AG20443 (cell line): ENCODE results near the gene GPHB5.
"Not testable (repeated sequence)": the region's sequence is repeated elsewhere in the genome, so short reads cannot be mapped to it uniquely, and the experiment has no call there.

Experiments used
- DNase-seq: peaks from one replicate; pipeline ENCODE4 v3.0.0; 2012; ENCODE audit warnings: low spot score, mixed read lengths

The GPHB5 gene, protein sequence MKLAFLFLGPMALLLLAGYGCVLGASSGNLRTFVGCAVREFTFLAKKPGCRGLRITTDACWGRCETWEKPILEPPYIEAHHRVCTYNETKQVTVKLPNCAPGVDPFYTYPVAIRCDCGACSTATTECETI

DNA sequence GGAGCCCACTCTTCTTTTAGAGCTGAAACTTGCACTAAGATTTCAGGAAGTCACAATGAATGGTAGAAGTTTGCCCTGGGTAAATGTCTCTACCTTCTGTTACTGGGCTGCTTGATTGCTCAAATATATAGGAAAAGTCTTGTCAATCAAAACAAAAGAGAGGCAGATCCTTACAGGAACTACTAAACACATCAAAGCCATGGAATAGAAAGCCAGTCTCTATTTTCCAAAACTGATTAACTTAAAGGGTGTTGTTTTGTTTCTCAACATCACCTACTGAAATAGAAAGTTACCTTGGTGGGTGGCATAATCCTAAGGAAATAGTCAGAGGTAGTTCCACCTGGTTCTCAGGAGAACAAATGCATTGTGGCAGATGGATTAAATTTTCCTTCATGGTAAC, at the start of gene GPHB5:
GPHB5 (minus strand) TSS at position 101 of the 400 bp plus-strand sequence. CDS start 1,086 bp downstream, outside the sequence.
- DNase-seq: no peak

DNA sequence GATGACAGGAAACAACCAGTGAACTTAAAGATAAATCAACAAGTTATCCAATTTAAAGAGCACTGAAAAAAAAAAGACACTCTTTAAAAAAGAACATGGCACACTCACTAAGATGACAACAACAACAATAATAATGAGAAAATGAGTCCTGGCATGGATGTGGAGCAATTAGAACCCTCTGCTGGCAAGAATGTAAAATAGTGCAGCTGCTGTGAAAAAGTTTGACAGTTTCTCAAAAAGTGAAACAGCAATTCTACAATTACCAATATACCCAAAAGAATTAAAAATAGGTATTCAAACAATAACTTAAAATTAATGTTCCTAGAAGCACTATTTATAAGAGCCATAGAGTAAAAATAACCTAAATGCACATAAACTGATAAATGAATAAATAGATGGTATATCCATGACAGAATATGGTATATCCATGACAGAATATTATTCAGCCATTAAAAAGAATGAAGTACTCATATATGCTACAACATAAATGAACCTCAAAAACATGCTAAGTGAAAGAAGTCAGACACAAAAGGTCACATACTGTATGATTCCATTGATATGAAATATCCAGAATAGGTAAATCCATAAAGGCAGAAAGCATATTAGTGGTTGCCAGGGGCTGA, 49.1 kb upstream of the GPHB5 start:
- no peak for DNase-seq

DNA sequence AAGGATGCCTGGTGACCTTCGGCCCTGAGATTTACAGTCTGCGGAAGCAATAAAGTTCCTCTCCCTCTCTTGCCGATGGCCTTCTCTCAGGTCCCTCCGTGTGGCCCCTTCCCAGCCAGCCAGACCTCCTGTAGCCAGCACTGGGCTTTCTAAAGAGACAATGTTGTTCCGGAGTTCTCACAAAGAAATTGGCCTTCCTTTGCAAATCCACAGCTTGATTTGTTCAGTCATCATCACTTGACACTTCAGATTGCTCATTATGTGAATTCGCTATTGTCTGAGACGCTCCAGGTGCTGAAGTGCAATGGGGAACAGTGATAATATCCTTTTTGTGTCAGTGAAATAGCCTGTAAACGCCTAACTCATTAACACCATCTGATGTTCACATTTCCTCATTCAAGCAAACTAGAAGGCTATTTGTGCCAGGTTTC, 43.7 kb upstream of the GPHB5 start:
- DNase-seq: no peak

DNA sequence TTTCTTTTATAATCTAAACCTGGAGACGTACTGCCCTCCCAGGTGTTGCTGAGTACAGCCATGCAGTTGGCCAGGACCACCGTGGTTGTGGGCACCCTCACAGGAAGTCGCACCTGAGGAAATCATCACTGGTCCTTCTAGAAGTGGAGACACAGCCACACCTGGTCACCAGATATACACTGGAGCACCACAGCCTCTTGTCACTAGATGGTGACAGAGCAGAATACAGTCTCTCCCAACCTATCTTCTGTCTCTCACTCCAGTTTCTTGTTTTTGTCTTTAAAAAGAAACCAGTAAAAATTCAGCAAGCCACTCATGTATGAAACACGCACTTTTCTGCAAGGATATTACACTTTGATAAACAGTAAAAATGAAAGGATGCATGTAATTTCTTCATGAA, 43.1 kb upstream of the GPHB5 start:
- no peak for DNase-seq

DNA sequence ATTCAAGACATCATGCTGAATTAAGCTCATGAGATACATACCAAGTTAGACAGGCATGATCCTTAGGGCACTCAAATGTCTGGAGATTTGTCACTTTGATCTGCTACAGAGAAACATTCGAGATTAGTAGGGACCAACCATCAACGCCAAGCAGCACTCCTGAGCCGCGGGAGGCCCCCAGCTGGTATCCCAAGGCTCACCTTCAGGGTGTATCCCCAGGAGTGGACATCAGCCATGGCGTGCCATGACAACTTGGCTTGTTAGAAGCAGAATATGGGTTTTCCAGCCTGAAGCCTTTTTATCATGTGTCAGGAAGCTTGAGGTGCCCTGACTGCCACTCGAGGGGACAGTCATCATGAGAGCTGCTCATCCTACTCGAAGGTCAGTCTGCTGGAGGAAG, 39.1 kb upstream of the GPHB5 start:
- no peak for DNase-seq

DNA sequence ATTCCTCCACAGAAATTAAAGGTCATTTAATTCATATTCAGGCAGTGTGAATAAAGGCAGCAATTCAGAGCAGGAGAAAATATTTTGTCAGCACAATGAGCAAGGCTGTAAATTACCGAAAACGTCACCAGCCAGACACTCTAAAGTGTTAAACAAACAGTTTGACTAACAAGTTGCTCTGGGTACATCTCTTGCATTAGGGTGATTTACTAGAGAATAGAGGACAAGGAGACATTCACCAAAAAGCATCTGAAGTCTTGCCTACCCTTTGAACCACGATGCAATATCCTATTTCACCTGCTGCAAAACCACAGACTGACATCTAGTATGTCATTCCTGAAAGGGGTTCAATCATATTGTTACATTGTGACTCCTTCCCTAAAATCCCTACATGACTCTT, 27.1 kb upstream of the GPHB5 start:
- no peak for DNase-seq

DNA sequence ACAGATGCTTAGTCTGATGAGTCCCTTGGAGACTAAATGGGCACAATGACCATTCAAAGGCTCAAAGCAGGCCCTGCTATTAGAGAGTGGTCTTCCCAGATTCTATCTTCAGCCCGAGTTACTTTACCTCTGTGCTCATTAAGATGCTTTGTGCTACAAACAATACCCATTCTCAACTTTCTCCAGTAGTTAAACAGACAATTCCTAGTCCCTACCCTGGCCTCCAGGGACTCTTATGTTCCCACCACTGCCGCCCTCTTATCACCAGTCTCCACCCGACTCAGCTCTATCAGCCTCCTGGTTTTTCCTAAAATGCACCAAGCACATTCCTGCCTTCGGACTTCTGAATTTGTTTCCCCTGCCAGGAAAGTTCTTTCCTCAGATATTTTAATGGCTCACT, 25.6 kb upstream of the GPHB5 start:
- no peak for DNase-seq

DNA sequence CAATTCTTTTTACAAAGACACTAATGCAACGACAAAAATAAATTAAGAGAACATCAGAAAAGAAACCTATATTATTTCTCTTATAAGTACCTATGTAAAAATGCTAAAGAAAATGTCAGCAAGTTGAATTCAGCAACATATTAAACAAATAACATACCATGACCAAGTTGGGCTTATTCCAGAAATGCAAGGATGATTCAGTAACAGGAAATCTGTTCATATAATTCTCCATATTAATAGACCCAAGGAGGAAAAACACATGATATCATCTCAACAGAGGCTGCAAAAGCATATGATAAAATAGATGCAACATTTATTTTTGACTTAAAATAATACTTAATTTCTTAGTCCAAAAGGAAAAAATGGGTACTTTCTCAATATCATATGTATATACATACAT, 25.1 kb upstream of the GPHB5 start:
- DNase-seq: no peak

DNA sequence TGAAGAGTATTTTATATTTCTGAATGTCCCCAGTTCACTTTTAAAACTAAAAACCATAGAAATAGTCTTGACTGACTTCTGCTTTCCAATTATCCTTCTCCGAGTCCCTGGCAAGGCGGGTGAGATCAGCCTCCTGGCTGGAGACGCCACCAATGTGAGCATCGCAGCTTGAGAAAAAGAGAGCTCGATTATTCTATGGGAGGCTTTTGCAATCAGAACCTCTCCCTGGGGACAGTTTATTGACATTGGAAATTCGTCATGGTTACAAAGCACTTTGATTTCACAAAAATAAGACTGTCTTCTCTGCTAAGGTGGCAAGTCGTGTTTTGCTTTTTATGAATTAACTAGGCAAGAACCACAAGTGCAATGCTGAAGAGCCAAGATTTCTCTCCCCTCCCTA, 23.6 kb upstream of the GPHB5 start:
- no peak for DNase-seq

DNA sequence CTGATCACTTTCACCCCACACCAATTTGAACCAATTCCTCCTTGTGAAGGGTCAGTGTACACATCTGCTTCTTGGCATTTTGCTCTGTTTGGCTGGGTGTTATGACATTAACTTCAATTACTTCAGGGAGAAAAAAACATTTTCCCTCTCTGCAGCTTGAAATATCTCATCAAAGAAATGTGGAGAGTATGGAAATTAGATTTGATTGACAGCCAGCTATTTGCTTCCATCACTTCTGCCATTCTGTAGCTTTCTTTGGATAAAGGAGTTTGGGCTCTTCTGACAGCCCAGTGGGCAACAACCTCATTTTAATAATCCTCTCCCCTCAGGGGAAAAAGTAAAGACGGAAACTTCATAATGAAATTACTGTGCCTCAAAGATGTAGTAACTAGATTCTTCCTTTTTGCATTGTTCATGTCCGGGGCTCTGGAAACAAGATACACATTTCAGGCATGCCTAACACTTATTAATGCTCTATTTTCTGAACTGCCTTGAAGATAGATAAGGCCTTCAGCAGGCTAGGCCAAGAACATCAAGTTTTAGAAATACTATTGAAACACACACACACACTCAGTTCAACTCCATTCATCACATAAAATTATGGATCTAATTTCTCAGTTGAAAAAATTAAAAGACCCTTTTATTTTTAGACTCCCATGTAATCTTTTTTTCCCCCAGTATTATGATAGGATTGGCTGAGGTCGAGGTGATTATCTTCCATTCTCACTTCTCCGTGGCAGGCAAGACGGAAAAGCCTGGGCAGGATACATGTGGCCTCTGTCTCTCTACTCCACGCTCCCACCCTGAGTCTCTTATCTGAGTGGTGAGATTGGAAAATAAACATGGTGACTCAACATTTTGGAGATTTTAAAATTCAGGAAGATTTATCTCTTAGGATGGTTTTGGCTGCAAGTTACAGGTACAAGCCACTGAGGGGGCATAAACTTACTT, 10.3 kb upstream of the GPHB5 start:
- DNase-seq: no peak

DNA sequence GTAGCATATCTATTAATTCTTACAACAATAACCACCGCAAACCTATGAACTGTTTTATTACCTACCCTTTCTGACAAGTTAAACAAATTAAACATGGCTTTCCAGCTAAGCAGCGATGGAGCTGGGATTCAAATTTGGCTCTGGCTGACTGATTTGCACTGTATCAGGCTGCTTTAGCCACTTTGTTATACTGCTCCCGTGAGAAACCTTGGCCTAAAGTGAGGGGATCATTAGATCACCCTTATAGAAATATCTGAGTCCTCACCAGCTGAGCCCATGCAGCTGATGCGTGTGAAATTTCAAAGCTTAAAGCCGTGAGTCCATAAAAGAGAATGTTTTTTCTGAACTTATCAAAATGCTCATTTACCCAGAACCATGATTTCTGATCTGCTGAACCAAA, 8.1 kb upstream of the GPHB5 start:
- DNase-seq: no peak

DNA sequence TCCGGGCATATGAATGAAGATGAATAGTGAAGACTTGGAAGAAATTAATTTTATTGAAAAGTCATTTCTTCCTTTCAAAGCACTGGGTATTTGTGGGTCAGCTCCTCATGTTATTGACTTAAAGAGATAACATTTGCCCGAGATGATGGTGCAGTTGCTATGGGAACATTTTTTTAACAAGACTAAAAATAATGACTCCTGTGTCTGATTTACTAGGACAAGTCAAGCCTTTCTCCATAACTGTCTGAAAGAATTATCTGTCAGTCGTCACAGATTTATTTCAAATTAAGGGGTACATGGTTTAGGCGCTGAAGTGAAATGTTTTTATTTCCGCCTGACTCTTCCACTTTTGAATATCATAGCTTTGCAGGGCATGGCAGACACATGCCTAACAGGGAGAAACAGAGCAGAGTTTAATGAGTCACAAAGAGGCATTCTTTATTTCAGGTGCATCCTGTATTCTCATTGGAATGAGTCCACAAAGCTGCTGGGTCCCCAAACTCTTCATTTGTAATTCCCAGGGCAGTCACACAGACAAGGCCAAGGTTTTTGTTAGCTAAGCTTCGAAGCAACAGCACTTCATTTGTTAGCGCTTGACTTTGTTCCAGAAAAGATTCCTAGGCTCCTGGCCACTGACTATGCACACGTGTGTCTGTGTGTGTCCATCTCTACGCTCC, 4.3 kb upstream of the GPHB5 start:
- no peak for DNase-seq

DNA sequence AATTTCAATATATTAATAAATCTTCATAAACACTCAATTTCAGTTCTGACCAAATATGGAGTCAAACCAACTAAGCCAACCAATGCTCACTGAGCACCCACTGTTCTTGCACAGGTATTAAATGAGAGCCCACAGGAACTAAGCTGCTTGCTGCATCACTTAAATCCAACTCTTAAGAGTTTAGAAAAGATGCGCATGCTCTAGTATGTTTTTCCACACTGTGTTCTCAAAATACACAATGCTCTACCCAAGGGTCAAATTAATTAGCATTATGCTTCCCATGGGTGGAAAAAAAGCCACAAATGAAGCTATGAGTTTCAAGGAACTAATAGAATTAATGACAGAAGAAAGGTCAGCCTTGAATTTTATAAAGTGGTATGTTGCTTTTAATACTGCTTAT, 3.7 kb upstream of the GPHB5 start:
- DNase-seq: no peak

DNA sequence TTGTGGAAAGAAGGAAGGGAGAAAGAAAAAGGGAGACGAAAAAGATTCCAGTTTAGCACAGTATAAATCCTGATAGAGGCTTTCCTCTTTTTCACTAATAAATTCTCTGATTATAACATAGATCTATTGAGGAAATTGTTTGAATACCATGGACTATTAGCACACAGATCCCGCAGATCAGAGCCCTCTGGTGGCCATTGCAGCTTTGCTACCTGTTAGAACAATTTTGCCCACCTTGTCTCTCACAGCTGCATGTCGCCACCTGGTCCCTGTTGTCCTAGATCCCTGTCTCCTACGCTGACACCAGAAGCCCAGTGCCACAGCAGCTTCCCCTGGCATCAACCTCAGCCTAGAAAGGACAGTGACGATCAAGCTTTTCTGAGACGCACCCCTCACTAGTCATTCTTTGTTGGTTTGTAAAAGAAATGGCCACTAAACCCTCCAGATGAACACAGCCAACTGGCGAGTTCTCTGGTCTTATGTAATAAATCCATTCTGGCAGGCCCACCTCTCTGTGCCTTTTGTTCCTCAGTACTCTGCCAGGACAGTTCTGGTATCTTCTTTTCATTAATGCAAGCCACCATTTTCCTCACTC, 9.9 kb downstream of the GPHB5 start:
- DNase-seq: peak; percentile 29

DNA sequence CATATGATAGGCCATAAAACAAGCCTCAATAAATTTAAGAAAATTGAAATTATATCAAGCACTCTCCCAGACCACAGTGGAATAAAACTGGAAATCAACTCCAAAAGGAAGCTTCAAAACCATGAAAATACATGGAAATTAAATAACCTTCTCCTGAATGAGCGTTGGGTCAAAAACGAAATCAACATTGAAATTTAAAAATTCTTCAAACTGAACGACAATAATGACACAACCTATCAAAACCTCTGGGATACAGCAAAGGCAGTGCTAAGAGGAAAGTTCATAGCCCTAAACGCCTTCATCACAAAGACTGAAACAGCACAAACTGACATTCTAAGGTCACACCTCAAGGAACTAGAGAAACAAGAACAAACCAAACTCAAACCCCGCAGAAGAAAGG, 14.3 kb downstream of the GPHB5 start:
- DNase-seq: not testable (repeated sequence)

DNA sequence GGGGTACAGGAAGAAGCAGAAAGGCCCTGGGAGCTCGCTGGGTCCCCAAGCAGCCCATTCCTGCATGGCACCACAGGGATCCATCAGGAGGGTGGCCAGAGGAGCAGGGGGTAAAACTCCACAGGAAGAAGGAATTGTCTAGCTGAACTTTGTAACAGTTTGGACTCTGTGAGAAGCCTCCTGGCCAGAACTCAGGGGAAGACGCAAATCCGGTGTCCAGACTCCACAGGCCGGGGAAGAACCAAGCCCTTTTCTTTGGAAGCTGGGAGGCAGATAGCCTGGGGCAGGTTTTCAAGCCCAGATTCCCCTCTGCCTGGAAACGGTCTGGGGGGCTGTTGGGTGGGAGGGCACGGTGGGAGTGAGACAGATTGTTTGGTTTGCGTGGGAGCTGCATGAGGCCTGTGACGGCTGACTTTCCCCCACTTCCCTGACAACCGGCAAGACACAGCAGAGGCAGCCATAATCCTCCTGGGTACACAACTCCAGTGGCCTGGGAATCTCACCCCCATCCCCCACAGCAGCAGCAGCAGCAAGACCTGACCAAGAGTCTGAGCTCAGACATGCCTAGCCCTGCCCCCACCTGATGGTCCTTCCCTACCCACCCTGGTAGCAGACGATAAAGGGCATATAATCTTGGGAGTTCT, 16.7 kb downstream of the GPHB5 start:
- no peak for DNase-seq

DNA sequence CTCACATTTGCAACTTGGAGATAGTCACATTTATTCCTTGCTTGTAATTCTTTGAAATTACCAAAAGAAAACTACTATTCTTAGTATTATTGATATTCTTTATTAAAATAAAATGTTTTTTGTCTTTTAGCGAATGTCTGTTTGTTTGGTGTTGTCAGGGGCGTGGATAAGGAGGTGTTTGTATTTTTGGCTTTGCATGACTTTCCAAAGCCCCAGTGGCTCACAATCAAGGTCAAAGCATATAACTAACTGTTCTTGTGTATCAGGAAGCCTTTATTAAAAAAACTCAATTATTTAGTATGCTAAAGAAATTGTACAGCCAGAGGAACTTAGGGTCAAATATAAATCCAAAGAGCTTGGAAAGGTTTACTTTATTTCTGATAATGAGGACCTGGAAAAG, 17.9 kb downstream of the GPHB5 start:
- DNase-seq: no peak

DNA sequence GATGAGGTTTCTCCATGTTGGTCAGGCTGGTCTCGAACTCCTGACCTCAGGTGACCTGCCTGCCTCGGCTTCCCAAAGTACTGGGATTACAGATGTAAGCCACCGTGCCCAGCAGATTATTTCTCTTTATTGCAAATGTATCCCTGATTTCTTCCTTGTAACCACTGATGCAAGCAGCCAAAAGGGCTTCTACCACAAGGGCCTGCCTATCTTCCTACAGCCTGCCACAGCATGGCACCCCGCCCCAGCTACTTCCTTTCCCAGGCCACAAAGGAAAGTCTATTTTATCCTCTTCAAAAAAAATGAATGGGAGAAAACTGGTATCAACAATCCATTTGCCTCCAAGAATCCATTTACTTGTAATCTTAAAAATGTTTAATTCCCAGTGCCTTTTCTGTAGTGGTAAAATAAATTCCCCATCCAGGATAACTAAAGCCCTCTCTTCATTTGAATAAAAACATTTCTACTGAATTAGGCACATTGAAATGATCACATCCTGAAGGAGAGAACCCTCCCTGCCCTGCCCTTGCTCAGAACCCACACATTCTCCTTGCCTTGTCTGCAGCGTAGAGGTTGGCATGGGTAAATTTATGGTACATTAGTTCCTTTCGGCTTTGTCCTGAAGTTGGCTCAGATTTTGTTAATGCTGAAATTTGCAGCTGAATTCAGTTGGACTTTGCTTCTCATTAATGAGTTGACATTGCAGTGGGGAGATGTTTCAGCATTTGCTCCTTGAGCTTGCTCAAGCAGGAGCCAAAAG, 19.2 kb downstream of the GPHB5 start:
- no peak for DNase-seq

DNA sequence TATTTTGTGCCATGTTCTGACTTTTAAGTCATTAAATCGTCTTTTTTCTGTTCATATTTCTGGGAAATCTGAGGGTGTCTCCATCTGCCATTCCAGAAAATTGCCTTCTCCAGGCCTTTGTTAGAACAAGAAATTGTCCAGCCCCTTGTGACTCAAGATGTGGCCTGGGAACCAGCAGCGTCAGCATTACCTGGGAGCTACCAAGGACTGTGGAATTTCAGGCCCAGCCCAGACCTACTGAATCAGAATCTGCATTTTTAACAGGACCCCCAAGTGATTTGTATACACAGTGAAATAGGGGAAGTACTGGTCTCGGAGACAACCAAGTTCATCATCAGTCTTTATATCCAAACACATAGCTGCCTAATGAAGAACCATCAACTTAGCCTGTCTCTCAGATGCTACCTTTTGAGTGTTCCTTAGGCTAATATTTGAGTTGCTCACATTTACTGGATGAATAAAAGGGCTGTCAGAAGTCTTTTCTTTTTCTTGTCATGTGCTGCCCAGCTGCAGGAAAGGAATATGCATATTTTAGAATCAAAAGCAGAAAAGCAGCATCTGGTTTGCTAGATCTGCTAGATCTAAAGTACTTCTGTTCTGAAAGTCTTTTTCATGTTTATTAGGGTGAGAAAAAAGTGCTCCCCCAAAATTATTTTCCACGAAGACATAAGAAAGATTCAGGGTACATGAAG, 21.2 kb downstream of the GPHB5 start:
- DNase-seq: no peak

DNA sequence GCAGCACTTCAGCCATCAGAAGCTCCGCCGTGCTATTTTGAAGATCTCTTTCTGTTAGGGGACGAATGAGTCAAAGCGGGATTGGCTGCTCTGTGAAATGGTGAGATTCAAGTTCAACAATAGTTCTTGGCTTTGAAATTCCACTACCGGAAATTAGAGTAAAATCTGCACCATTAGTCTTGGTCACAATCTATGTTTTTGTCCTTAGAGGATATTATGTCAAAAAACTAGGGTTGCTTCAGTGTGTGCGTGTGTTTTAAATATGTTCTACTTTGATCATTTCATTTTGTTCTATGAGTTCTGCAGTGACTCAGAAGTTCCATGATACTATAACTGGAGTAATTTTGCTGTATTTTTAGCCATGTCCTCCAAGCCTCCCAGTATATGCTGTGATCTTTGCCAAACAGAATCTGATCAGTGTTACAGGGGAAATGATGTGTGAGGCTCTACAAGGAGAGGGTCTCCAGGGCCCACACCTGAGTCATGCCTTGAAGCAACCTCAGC, 22.6 kb downstream of the GPHB5 start:
- peak; percentile 30 for DNase-seq
